Muscle layer of colon (tissue), 2 donors: Measurements from ENCODE around the gene LMO2.
"Not testable (repeated sequence)": the region's sequence is repeated elsewhere in the genome, so short reads cannot be mapped to it uniquely, and the experiment has no call there.

Experiments
- H3K27ac ChIP-seq: one replicate; pipeline ENCODE4 v1.7.0; 2013; ENCODE audit warnings: low read depth, mild to moderate bottlenecking, low read length, moderate library complexity
- H3K27me3 ChIP-seq, 2 donors: one replicate each; pipeline ENCODE4 v1.7.0; 2013; ENCODE audit warnings: low read length in 2 of 2, mild to moderate bottlenecking in 2 of 2; ENCODE audit not compliant: insufficient read depth in 2 of 2, control insufficient read depth in 1 of 2
- H3K36me3 ChIP-seq: one replicate; pipeline ENCODE4 v1.7.0; 2013; ENCODE audit warnings: mild to moderate bottlenecking, low read length; ENCODE audit not compliant: insufficient read depth
- H3K4me1 ChIP-seq: one replicate; pipeline ENCODE4 v1.7.0; 2013; ENCODE audit warnings: mild to moderate bottlenecking, low read length; ENCODE audit not compliant: insufficient read depth
- H3K4me3 ChIP-seq, 2 donors: one replicate each; pipeline ENCODE4 v1.7.0; 2013; ENCODE audit warnings: low read length in 2 of 2, low read depth in 1 of 2, mild to moderate bottlenecking in 1 of 2, moderate library complexity in 1 of 2
- H3K9ac ChIP-seq: one replicate; pipeline ENCODE4 v1.7.0; 2013; ENCODE audit warnings: low read length
- H3K9me3 ChIP-seq: one replicate; pipeline ENCODE4 v1.7.0; 2013; ENCODE audit warnings: mild to moderate bottlenecking, low read length
- donor health status: abdominal sarcoma.
- donor health status: Adenocarcinoma of cecum.

LMO2 gene

DNA sequence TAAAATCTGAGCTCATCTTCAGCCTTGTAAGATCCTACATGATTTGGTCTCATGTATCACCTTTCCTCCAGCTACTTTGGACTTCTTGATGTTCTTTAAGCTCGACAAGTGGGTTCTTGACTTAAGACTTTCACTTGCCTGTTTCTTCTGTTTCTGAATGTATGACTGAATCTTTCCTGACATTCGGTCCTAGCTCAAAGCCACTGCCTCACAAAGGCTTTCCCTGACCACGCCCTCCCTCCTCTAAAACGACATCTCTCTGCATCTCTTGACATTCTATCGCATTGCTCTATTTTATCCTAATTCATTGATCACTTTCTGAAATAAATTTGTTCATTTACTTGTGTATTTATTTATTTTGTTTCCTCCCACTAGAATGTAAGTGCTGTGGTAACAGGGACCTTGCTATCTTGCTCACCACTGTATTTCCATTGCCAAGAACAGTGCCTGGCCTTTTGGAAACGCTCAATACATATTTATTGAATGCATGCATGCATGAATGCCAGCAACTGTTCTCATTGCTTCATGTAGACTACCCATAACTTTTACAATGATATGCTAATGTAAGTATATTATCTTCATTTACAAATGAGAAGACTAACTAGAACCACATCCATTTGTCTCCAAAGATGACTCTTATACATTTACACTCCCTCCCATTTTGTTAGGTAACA, 43.0 kb downstream of the LMO2 start:
- no peak overlapping the region for H3K9ac ChIP-seq
- H3K27ac ChIP-seq = no peak overlapping the region
- H3K4me1 ChIP-seq = no peaks in the 10 kb centered on the region
- no peaks in the 10 kb centered on the region for H3K9me3 ChIP-seq
- H3K27me3 ChIP-seq = no peaks in the 10 kb centered on the region
- H3K4me3 ChIP-seq = no peak overlapping the region
- H3K36me3 ChIP-seq = no peaks in the 10 kb centered on the region

DNA sequence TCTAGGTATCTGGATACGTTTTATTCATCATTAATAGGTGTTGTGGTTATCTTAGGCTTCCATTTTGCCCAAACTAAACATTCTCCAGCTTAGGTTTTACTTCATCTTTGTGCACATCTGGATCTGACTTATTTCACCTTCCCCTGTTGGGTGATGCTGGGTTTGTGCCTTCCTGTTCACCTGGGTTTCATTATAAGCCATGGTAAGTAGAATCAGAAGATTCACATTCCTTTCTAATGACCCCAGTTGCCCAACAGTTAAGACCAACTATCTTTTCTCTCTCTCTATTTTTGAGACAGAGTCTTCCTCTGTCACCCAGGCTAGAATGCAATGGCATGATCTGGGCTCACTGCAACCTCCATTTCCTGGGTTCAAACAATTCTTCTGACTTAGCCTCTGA, 44.6 kb downstream of the LMO2 start:
- H3K4me1 ChIP-seq = no peaks in the 10 kb centered on the region
- H3K9ac ChIP-seq = no peak overlapping the region
- no peak overlapping the region for H3K4me3 ChIP-seq
- H3K36me3 ChIP-seq = no peaks in the 10 kb centered on the region
- peaks cover 0 to 7% of the 10 kb centered on the region in 2 donors for H3K27me3 ChIP-seq
- no peaks in the 10 kb centered on the region for H3K9me3 ChIP-seq
- H3K27ac ChIP-seq = no peak overlapping the region

DNA sequence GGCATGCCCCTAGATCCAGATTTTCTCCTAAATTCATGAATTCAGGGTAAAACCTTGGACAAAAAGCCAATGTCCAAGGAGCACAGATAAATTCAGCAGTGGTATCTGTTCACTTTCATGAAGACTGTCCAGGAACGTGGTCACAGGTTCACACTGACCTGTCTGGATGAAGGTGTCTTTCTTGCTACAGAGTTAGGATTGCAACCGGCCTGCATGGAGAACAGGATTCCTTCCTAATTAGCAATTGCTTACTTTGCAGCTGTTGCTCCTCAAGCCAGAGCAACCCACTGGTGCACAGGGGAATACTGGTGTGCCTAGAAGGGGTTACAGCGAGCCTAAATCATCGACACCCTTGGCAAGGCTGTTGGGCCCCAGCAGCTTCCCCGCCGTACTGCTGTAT, 47.6 kb downstream of the LMO2 start:
- H3K4me3 ChIP-seq = no peak overlapping the region
- H3K36me3 ChIP-seq = no peaks in the 10 kb centered on the region
- no peak overlapping the region for H3K9ac ChIP-seq
- peaks cover 0 to 14% of the 10 kb centered on the region in 2 donors for H3K27me3 ChIP-seq
- no peaks in the 10 kb centered on the region for H3K4me1 ChIP-seq
- no peaks in the 10 kb centered on the region for H3K9me3 ChIP-seq
- no peak overlapping the region for H3K27ac ChIP-seq

GRCh38 chr11:33843018-33843417, 48.9 kb downstream of the LMO2 start:
- H3K27me3 ChIP-seq = peaks cover 0 to 14% of the 10 kb centered on the region in 2 donors
- H3K4me1 ChIP-seq = no peaks in the 10 kb centered on the region
- no peaks in the 10 kb centered on the region for H3K36me3 ChIP-seq
- H3K4me3 ChIP-seq = no peak overlapping the region
- H3K9me3 ChIP-seq = no peaks in the 10 kb centered on the region
- H3K9ac ChIP-seq = no peak overlapping the region
- no peak overlapping the region for H3K27ac ChIP-seq

DNA sequence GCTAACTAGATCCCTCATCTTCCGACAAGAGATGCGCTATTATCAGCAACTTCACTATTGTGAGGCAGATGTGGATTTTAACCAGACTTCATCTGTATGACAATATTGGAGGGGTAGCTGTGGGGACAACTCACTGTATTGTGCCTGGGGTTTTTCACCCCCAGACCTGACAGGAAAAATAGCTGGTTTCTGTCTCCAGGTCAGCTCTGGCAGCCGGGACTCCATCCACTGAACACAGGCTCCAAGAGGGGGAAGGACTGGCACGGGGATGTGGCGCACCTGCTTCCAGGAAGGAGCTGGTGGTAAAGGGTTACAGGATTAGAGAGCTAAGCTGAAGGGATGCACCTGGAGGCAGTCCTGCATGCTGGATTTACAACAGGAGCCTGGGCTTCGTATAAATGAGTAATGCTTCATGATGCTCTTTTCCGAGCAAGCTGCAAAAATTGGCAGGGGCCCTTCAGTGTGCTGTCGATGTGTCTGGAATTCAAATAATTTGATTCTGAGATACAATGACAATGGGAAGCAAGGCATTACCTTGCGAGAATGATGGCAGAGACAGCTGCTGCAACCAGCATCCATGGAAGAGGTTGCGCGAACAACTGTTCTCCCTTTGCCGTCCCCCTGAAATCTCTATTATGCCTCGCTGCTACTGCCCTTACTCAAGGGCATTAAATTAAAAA, 49.5 kb downstream of the LMO2 start:
- Histone ChIP-seq H3K4me1 (no peaks in the 10 kb centered on the region), H3K4me3 (no peak overlapping the region), H3K27me3 (peaks cover 0 to 14% of the 10 kb centered on the region in 2 donors), H3K9me3 (no peaks in the 10 kb centered on the region), H3K9ac (no peak overlapping the region), H3K36me3 (no peaks in the 10 kb centered on the region), H3K27ac (no peak overlapping the region)

DNA sequence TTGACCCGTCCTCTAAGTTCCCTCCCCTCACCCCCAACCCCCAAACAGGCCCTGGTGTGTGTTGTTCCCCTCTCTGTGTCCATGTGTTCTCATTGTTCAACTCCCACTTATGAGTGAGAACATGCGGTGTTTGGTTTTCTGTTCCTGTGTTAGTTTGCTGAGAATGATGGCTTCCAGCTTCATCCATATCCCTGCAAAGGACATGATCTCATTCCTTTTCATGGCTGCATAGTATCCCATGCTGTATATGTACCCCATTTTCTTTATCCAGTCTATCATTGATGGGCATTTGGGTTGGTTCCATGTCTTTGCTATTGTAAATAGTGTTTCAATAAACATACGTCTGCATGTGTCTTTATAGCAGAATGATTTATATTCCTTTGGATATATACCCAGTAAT, 53.6 kb downstream of the LMO2 start:
- not testable (repeated sequence) for H3K9me3 ChIP-seq, H3K27ac ChIP-seq, H3K4me3 ChIP-seq, H3K9ac ChIP-seq, H3K36me3 ChIP-seq, H3K4me1 ChIP-seq
- H3K27me3 ChIP-seq = peaks cover 0 to 14% of the 10 kb centered on the region in 2 donors

DNA sequence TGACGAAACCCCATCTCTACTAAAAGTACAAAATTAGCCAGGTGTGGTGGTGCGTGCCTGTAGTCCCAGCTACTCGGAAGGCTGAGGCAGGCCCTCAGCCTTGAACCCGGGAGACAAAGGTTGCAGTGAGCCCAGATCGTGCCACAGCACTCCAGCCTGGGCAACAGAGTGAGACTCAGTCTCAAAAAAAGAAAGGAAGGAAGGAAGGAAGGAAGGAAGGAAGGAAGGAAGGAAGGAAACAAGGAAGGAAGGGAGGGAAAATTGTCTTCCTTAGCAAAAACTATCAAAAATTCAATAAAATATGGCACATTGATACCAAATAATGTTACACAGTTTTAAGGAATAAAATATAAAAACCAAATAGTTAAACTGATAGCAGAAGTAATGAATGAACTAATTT, 54.5 kb downstream of the LMO2 start:
- H3K4me3 ChIP-seq, H3K4me1 ChIP-seq, H3K36me3 ChIP-seq, H3K27me3 ChIP-seq, H3K9ac ChIP-seq, H3K9me3 ChIP-seq, H3K27ac ChIP-seq: not testable (repeated sequence)

DNA sequence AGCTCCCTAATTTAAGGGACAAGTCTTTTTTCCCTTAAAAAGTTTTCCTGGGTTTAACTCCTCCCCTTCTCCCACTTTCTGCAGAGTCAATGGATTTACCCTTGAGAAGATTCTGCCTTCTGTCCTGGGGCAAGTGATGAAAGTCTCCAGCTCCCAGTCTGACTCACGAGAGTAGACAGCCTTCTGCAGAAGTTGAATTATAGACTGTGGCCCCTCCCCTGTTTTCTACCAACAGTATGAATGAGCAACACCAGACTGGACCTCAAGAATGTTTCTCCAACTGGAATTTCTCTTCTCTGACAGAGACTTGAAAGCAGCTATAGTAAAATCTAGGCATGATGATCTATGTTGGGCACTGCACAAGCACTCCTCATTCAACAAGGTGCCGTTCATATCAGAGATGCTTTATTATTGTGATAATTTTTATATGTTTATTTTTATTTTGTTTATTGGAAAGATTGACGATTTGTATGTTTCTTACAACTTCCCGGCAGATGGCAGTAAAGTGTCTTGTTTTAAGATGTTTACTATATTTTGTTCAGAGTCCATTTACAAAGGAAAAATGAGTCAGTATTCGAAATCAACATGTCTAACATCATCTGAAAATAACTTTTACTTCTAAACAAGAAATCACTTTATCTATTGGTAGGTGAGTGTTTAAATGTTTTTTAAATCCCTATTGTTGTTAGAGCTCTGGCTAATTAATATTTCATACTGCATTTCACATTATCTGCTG, 56.6 kb downstream of the LMO2 start:
- no peaks in the 10 kb centered on the region for H3K27me3 ChIP-seq
- no peaks in the 10 kb centered on the region for H3K9me3 ChIP-seq
- H3K36me3 ChIP-seq = no peaks in the 10 kb centered on the region
- no peak overlapping the region for H3K4me3 ChIP-seq
- no peak overlapping the region for H3K27ac ChIP-seq
- no peaks in the 10 kb centered on the region for H3K4me1 ChIP-seq
- H3K9ac ChIP-seq = no peak overlapping the region

DNA sequence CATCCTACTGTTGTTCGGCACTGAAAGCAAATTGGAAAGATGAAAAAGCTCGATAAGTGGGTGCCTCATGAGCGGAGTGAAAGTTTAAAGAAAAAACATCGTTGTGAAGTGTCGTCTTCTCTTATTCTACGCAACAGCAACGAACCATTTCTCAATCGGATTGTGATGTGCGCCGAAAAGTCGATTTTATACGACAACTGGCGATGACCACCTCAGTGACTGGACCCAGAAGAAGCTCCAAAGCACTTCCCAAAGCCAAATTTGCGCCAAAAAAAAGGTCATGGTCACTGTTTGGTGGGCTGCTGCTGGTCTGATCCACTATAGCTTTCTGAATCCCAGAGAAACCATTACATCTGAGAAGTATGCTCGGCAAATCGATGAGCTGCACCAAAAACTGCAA, 59.2 kb downstream of the LMO2 start:
- Histone ChIP-seq H3K36me3 (no peaks in the 10 kb centered on the region), H3K27me3 (peaks cover 0 to 17% of the 10 kb centered on the region in 2 donors), H3K4me3 (no peak overlapping the region), H3K9ac (no peak overlapping the region), H3K27ac (no peak overlapping the region), H3K4me1 (peaks cover 8% of the 10 kb centered on the region), H3K9me3 (no peaks in the 10 kb centered on the region)

- H3K9ac ChIP-seq = no peak overlapping the region
- H3K27ac ChIP-seq = no peak overlapping the region
- peaks cover 8% of the 10 kb centered on the region for H3K4me1 ChIP-seq
- H3K9me3 ChIP-seq = no peaks in the 10 kb centered on the region
- no peaks in the 10 kb centered on the region for H3K36me3 ChIP-seq
- H3K4me3 ChIP-seq = no peak overlapping the region
- H3K27me3 ChIP-seq = peaks cover 0 to 17% of the 10 kb centered on the region in 2 donors
These were observed 60.8 kb downstream of the LMO2 start for GRCh38 chr11:33830903-33831648.

DNA sequence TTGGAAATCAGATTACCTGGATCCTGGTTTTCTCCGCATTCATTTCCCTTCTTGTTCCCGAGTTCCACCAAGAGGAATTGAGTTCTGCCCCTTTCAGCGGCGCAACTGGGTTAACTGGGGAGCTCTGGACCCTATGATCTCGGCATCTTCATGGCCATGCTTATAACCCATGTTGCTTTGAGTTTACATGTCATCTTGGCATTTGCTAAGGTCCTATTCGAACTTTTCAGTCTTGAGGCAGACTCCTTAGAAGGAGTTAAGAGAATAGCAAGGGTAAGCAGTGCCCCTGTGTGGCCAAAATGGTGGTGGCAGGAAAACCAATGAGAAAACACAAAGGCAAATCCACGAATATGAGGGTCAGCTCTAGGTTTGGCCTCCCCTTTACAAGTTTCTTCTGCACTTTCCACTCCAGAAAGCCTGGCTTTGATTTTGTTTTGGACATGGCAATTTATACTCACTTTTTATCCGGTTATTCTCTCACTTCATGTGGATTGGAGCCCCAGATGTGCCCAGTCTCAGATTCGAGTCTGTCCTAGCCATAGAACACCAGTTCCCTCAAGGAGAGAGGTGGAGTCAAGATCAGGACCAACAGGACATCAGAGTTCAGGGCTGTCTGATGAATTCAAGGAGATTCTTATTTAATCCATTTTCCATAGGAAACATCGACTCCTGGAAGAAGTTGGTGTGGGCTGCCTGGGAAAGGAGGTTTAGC, 62.3 kb downstream of the LMO2 start:
- Histone ChIP-seq H3K4me3 (peak overlapping the region; percentile 54 to 72), H3K36me3 (no peaks in the 10 kb centered on the region), H3K9ac (no peak overlapping the region), H3K9me3 (no peaks in the 10 kb centered on the region), H3K4me1 (peaks cover 8% of the 10 kb centered on the region), H3K27ac (no peak overlapping the region), H3K27me3 (peaks cover 0 to 17% of the 10 kb centered on the region in 2 donors)
